ENCODE data around the gene TIMM22.
A peak's percentile ranks its signal among the peaks of the same experiment; 100 is the strongest.

Gene TIMM22

GRCh38 chr17:1002771-1003555 is 6.0 kb downstream of the TIMM22 start:
- FAIRE-seq, result peak; percentile 88

DNA sequence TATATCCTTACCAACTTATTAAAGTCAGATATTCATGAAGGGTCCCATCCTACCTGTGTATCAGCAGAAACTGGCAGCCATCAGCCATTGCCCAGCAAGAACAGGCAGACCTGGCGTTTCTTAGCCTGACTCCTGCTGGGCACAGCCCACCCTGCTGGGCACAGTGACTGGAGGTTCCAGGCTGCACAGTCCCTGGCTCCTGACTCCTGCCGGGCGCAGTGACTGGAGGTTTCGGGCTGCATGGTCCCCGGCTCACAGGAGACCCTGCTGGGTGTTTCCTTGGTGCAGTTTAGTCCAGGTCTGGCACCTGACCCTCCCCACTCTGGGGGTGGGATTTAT is 6.7 kb downstream of the TIMM22 start:
- no peak for FAIRE-seq

GRCh38 chr17:1003972-1004768 is 7.2 kb downstream of the TIMM22 start:
- FAIRE-seq, result no peak

- no peak for FAIRE-seq
Observed at GRCh38 chr17:1004769-1005295, 7.9 kb downstream of the TIMM22 start.

DNA sequence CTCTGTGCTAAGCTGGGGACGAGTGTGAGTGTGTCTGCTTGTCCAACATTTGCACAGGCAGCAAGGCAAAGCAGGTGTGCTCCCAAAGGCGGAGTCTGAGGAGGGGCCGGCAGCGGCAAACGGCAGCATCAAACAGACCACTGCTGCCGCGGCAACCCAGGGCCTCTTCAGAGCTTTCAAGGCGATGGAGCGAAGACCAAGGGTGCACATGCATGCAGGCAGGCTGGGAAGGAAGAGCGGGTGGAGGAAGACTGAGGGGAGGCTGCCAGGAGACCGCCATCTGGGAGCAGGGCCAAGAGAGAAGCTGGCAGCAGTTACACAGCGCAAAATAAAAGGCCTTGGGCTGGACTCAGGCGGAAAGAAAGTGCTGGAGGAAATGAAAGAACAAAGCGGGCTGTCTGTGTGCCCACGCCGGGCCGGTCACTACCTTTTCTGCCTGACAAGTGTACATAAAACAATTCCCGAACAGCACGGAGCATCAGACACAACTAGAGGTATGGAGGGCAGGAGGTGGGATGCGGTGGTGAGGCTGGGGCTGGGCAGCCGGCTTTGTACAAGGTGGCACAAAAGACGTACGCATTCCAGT is 8.5 kb downstream of the TIMM22 start:
- FAIRE-seq, result no peak

- no peak for FAIRE-seq
Observed at GRCh38 chr17:1006054-1006453, 9.1 kb downstream of the TIMM22 start.

DNA sequence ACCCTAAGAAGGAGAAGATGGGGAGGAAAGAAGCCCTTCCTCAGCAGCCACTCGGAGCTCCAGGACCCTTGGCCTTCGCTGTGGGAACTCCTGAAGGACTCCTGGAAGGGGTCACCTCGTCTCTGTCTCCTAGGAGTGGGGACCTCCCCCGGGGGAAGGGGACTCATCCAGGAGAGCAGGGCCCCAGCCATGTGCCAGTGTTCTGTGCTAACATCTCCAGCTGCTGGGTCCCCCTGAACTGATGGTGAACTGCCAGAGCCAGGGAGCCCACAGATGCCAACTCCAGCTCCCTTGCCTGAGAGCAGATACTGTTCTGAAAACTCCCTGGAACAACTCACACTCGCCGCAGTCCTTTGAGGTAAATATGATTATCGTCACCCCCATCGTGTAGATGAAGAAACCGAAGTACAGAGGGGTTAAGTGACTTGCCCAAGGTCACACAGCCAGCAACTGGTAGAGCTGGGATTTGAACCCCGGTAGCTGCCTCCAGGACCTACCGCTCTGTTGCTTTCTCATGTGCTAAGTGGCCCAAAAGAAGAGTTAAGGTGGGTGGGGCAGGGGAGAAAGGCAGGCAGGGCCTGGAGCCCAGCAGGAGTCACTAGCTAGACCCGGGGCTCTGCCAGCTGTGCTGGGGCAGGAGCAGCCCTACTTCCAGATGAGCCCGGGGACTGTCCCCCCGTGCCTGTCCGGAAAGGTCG is 10.5 kb downstream of the TIMM22 start:
- no peak for FAIRE-seq

GRCh38 chr17:1008008-1008761 is 11.3 kb downstream of the TIMM22 start:
- FAIRE-seq, result no peak

- FAIRE-seq, result no peak
Observed at GRCh38 chr17:1009229-1010085, 12.5 kb downstream of the TIMM22 start.

DNA sequence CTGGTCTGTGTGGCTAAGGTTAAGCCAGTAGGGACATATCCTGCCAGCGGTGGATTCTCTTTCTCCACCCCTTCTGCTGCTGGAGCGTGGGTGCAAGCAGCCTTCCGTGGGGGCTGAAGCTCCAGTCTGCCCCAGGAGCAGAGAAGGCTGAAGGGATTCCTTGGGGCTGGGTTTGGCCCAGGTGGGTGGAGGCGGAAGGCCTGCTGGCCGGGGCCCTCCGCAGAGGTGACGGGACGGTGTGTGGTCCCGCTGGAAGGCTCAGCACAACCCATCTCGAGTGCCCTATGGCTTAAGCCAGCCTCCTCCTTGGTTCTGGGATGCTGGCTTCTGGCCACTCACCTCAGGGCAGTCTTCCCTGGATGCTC is 13.1 kb downstream of the TIMM22 start:
- no peak for FAIRE-seq

DNA sequence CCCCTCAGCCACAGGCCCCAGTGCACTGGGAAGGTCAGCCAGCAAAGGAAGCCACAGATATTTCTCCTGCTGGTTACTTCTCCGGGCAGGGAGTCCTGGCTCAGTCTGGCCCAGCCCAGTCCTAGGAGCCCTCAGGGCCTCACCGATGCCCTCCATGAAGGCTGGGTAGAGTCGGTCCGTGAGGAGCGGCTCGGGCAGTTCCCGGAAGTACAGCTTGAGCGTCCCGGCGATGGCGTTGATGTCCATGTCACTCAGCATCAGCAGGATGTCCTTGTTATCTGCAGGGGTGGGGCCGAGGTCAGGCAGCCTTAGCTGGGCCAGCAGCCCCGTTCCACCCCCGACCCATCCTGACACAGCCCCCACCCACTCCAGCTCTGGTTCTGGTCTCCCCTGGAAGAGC is 13.7 kb downstream of the TIMM22 start:
- FAIRE-seq, result no peak

- no peak for FAIRE-seq
Observed at GRCh38 chr17:1011138-1011537, 14.2 kb downstream of the TIMM22 start.

DNA sequence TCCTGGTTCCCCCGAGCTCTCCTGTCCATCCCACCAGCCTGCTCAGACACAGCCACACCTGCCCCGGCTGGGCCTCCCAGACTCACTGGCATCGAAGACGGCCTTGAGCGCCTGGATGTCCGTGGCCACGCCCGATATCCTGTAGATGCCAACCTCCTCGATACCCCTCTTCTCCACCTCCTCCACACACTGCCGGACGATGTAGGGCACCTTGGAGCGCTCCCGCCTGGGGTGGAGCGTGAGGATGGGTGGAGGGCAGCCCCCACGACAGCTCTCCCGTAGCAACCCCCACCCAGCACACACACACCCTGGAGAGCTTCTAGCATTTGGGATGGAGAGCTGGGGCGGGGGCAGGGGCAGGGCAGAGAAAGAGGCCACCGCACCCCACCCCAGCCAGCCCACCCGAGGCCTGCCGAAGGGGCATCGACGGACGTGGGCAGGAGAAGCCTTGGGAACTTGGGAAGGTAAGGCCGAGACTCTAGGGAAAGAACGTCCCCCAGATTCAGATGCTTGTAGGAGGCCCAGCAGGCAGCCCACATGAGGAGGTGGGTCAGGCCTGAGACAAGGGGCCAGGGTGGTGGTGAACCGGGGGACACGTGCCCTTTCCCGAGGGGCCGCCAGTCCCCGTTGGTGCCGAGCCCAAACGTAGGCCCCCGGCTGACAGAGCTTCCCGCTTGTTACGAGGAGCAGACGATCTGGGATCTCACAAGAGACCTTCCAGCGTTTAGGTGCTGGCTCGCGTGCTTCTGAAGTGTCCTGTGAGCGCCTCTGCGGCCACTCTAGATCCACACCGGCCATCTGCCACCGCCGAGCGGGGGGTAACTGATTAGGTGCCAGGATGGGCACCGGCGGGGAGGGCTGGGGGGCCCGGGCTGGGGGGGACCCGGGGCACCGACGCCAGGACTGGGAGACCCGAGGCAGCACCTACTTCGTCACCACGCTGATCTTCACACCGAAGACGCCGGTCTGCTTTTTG is 15.1 kb downstream of the TIMM22 start:
- FAIRE-seq, result no peak

DNA sequence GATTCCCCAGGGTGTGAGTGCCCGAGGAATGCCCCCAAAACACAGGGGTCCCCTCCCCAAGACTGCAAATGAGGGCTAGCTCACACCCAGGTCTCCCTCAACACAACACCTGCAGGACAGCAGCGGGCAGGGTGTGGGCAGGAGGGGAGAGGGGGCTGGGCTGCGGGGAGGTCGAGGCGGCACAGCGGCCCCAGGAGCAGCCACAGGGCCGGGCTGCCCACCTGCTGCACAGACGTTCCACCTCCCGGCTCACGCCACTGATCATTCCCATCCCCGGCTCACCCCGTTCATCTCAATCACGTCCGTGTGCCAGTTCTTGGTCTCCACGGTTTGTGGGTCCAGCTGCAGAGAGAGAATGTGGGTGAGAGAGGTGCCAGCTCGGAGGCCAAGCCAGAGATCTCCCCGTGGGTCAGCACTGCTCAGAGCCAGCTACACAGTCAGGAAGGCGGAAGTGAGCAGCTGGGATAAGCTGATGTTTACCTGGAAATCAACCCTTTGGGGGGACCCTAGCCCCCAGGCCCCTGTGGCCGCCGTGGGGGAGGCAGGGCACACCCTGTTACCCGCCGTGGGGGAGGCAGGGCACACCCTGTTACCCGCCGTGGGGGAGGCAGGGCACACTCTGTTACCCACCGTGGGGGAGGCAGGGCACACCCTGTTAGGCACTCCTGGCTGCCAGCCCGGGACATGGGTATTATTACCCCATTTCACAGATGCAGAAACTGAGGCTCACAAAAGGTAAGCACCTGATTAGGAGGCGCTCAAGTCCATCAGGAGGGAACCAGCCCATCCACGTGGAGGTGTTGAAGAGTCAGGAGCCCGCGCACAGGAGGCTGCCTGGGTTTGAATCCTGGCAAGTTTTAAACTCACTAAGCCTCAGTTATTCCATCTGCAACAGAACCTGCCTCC is 16.1 kb downstream of the TIMM22 start:
- FAIRE-seq, result no peak

- FAIRE-seq, result no peak
Observed at GRCh38 chr17:1013729-1014090, 16.8 kb downstream of the TIMM22 start.

GRCh38 chr17:1018547-1018946 is 21.6 kb downstream of the TIMM22 start:
- FAIRE-seq, result no peak

DNA sequence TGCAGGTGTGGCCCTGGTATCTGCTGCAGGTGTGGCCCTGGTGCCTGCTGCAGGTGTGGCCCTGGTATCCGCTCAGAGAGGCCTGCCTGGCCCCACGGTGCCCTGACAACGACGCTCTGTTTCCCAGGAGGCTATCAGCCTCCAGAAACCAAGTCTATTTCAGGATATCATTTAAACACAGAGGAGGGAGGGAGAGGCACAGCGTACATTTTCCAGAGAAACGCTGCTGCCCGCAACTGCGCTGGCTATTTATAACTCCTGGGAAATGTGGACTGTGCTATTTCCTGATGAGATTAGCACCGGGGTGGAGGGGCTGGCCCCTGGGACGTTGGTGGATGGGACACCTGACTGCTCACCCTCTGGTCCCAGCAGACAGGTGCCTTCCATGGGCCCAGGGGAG is 22.5 kb downstream of the TIMM22 start:
- peak; percentile 13 for FAIRE-seq

DNA sequence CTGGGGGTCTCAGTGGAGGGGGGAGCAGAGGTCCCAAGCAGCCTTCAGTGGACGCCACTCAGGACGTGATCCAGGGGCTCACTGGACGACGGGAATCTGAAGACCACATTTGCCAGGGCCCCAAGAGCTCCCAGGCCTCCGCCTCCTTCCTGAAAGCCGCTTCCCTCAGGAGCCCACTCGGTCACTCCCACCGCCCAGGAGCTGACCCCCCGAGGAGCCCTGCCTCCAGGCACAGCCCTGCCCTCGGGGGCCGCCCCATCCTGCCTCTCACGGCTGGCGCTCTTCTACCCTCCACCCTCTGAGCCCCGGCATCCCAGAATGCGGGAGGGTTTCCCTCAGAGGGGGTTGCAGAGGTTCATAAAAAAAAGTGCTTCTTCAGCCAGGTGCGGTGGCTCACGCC is 24.2 kb downstream of the TIMM22 start:
- no peak for FAIRE-seq
